HCT116 (cell line): ENCODE measurements around the gene GMPPA.

Experiments
- RAD21 ChIP-seq: IDR thresholded peaks from 2 replicates; pipeline ENCODE4 v1.6.1; 2012; ENCODE audit warnings: low read depth, mild to moderate bottlenecking
- TF ChIP-seq, protein P1 (sequence below), 3 experiments: fragments of 200-600 bp in 1 of 3; sonication (generic) in 1 of 3; IDR thresholded peaks in 2 of 3; conservative IDR thresholded peaks in 1 of 3; 2 replicates each; pipeline ENCODE4 v1.5.1; 2012 to 2017; ENCODE audit warnings: low read depth in 2 of 3, low read length in 2 of 3, antibody characterized with exemption in 1 of 3, borderline replicate concordance in 1 of 3, control low read depth in 1 of 3, mild to moderate bottlenecking in 1 of 3, mixed read lengths in 1 of 3, mixed run types in 1 of 3, moderate library complexity in 1 of 3; ENCODE audit not compliant: insufficient read depth in 1 of 3

- TF ChIP-seq RAD21: no peak
- TF ChIP-seq, protein P1, sequence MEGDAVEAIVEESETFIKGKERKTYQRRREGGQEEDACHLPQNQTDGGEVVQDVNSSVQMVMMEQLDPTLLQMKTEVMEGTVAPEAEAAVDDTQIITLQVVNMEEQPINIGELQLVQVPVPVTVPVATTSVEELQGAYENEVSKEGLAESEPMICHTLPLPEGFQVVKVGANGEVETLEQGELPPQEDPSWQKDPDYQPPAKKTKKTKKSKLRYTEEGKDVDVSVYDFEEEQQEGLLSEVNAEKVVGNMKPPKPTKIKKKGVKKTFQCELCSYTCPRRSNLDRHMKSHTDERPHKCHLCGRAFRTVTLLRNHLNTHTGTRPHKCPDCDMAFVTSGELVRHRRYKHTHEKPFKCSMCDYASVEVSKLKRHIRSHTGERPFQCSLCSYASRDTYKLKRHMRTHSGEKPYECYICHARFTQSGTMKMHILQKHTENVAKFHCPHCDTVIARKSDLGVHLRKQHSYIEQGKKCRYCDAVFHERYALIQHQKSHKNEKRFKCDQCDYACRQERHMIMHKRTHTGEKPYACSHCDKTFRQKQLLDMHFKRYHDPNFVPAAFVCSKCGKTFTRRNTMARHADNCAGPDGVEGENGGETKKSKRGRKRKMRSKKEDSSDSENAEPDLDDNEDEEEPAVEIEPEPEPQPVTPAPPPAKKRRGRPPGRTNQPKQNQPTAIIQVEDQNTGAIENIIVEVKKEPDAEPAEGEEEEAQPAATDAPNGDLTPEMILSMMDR (IDR thresholded peaks at IDR 0.05 in 2 of 3, conservative IDR thresholded peaks at IDR 0.05 in 1 of 3; ENCODE audit: borderline replicate concordance in 1 of 3, insufficient read depth in 1 of 3, low read depth in 2 of 3, low read length in 2 of 3): no peak
Observed at GRCh38 chr2:219469186-219469724, 29.4 kb upstream of the GMPPA start.
